ENCODE data around the gene CELF6. TPM values are rescaled to one million over a fixed set of nuclear protein-coding genes. Genes with fewer than 3 reads are reported as not detected.
A peak's percentile ranks its signal among the peaks of the same experiment; 100 is the strongest.

CELF6 gene
- total RNA-seq, 6 donors from 2014 or later = 0.61 to 29.3 (median 3.4) TPM

DNA sequence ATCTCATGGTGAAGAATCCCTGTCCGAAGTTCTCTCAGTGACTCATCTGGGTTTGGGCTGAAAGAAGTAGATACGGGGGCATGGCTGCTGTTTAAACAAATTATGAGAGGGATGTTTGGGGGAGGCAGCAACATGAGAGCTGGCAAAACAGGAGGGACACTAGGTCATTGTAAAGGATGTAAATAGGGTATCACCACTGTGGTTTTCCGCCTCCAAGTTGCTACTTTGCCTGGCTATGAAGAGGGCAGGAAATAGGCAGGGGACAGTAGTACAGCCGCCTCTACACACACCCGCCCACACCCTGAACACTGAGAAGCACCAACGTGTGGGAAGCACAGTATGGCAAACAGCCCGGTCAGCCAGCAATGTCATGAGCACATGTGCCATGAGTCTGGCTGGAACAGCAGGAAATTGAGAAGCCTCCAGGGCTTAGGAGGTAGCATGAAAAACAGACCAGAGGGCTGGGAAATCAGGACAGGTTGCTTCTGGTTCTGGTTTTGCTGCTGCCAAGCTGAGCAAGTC is 38.8 kb upstream of the CELF6 start:
- TF ChIP-seq POLR2A (IDR thresholded peaks at IDR 0.05) (no peak), POLR2AphosphoS5 (IDR thresholded peaks at IDR 0.05) (peak in 1 of 2 donors; percentile 64), EP300 (IDR thresholded peaks at IDR 0.05) (no peak)
- TF ChIP-seq, protein P1, sequence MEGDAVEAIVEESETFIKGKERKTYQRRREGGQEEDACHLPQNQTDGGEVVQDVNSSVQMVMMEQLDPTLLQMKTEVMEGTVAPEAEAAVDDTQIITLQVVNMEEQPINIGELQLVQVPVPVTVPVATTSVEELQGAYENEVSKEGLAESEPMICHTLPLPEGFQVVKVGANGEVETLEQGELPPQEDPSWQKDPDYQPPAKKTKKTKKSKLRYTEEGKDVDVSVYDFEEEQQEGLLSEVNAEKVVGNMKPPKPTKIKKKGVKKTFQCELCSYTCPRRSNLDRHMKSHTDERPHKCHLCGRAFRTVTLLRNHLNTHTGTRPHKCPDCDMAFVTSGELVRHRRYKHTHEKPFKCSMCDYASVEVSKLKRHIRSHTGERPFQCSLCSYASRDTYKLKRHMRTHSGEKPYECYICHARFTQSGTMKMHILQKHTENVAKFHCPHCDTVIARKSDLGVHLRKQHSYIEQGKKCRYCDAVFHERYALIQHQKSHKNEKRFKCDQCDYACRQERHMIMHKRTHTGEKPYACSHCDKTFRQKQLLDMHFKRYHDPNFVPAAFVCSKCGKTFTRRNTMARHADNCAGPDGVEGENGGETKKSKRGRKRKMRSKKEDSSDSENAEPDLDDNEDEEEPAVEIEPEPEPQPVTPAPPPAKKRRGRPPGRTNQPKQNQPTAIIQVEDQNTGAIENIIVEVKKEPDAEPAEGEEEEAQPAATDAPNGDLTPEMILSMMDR (IDR thresholded peaks at IDR 0.05) = no peak
- DNase-seq (peak in 1 of 2 donors; percentile 53), ATAC-seq (ENCODE audit: low FRiP score in 2 of 2) (peak; percentile 69 to 76)
- Histone ChIP-seq H3K4me3 (no peak overlapping the region), H3K4me1 (peaks cover 14 to 30% (median 20%) of the 10 kb centered on the region in 4 donors), H3K9me3 (no peaks in the 10 kb centered on the region), H3K36me3 (peaks cover 12 to 31% (median 26%) of the 10 kb centered on the region in 4 donors), H3K27ac (peak overlapping the region; percentile 31 to 64 (median 40)), H3K27me3 (no peaks in the 10 kb centered on the region)
- WGBS, 2 donors = 42 to 53% methylated on average over 7 of the region's 7 CpGs

DNA sequence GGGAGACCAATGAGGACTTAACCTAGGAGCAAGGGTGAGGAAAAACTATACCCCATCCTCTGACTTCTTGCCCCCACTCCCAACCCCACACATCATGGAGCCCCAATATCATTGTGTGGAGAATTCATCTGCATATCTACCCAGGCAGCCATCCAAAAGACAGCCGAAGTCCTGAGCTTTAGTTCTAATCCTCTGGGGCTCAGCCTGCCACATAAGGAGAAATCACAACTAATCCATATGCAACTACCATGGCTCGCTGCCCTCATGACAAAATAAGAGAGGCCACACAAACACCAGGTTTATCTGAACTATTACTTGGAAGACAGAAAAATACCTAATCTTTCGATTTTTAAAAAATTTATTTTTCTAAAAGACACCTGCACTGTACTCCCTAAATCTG is 38.2 kb upstream of the CELF6 start:
- peaks cover 14 to 30% (median 20%) of the 10 kb centered on the region in 4 donors for H3K4me1 ChIP-seq
- no peaks in the 10 kb centered on the region for H3K27me3 ChIP-seq
- H3K36me3 ChIP-seq = peaks cover 12 to 37% (median 29%) of the 10 kb centered on the region in 4 donors
- no peak for ATAC-seq (ENCODE audit: low FRiP score in 2 of 2)
- no peak for TF ChIP-seq POLR2AphosphoS5 (IDR thresholded peaks at IDR 0.05)
- TF ChIP-seq POLR2A (IDR thresholded peaks at IDR 0.05) = no peak
- no peak for TF ChIP-seq EP300 (IDR thresholded peaks at IDR 0.05)
- TF ChIP-seq, protein P1 (IDR thresholded peaks at IDR 0.05) = no peak
- no peak for DNase-seq
- no peaks in the 10 kb centered on the region for H3K9me3 ChIP-seq
- 87 to 95% methylated on average over 3 of the region's 3 CpGs for WGBS, 2 donors
- H3K4me3 ChIP-seq = no peak overlapping the region
- H3K27ac ChIP-seq = peak overlapping the region; percentile 31 to 64 (median 40)

DNA sequence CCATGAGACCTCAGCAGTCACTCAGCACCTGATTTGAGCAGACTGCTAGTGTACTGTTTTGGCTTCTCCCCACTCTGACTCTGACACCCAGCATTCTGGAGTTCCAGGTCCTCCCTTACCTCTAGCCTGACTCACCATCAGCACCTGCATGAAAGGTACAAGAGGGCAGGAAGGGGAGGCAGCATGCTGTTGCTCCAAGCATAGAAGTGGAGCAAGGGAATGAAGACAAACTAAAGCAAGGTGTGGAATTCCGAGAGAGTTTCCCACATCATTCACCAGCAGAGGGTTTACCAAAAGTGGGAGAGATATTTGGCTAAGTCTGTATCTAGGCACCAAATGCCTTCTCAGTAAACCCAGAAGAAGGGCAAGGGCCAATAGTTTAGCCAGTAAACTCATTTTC is 34.5 kb upstream of the CELF6 start:
- Histone ChIP-seq H3K27me3 (no peaks in the 10 kb centered on the region), H3K9me3 (no peaks in the 10 kb centered on the region), H3K4me3 (no peak overlapping the region), H3K4me1 (peaks cover 14 to 30% (median 20%) of the 10 kb centered on the region in 4 donors), H3K36me3 (peaks cover 29 to 73% (median 62%) of the 10 kb centered on the region in 4 donors), H3K27ac (no peak overlapping the region)
- TF ChIP-seq, protein P1 (IDR thresholded peaks at IDR 0.05) = no peak
- TF ChIP-seq EP300 (IDR thresholded peaks at IDR 0.05) (no peak), POLR2A (IDR thresholded peaks at IDR 0.05) (no peak), POLR2AphosphoS5 (IDR thresholded peaks at IDR 0.05) (no peak)
- DNase-seq (no peak), ATAC-seq (ENCODE audit: low FRiP score in 2 of 2) (no peak)
- WGBS, 2 donors = 95 to 100% methylated on average over 1 of the region's 1 CpG

DNA sequence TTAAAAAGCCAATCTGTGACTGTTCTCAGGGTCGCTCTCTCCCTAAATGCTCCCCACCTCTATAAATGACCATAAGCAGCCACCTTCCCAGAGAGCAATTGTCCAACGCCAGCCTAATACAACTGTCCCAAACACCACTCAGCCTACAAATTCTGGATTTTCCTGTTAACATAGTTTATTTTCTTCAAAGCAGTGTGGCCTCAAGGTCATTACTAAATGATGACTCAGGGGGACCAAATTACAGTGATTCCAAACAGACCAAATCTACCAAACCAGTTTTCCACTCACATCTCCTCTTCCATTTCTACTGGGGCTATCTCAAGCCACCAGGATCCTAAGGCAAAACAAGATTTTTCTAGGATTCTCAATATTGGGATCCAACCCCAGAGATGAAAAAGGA is 33.3 kb upstream of the CELF6 start:
- peaks cover 4 to 18% (median 11%) of the 10 kb centered on the region in 4 donors for H3K4me1 ChIP-seq
- no peak for ATAC-seq (ENCODE audit: low FRiP score in 2 of 2)

More for the DNA sequence above, 33.3 kb upstream of the CELF6 start:
- DNase-seq = no peak
- TF ChIP-seq POLR2A (IDR thresholded peaks at IDR 0.05) (no peak), EP300 (IDR thresholded peaks at IDR 0.05) (no peak), POLR2AphosphoS5 (IDR thresholded peaks at IDR 0.05) (no peak)
- TF ChIP-seq, protein P1 (IDR thresholded peaks at IDR 0.05) = no peak
- Histone ChIP-seq H3K27ac (no peak overlapping the region), H3K9me3 (no peaks in the 10 kb centered on the region), H3K36me3 (peaks cover 33 to 84% (median 74%) of the 10 kb centered on the region in 4 donors), H3K27me3 (no peaks in the 10 kb centered on the region), H3K4me3 (no peak overlapping the region)
- 97 to 98% methylated on average over 2 of the region's 2 CpGs for whole genome bisulfite sequencing, 2 donors
